Measurements from ENCODE around the gene HOXB9. TPM values are rescaled to one million over a fixed set of nuclear protein-coding genes. Genes with fewer than 3 reads are reported as not detected.

The HOXB9 gene
- total RNA-seq, 3 donors from 2014 or later (not counting 1 experiment from before 2014, with no cell fraction given), result 0.12 to 1.0 (median 0.18) TPM

DNA sequence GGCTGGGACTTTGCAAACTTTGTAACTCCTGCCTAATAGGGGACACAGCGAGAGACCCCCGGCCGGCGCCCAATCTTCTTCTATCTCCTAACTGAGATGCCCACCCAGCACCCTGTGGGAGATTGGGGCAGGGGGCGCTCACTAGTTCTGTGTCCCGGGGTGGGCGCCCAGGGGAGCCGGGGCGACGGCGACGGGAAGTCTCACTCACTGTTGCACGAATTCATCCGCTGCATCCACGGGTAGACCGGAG is 28.7 kb downstream of the HOXB9 start:
- 0% methylated on average over 16 of the region's 16 CpGs for WGBS (ENCODE audit: insufficient coverage)
- H3K27ac ChIP-seq (ENCODE audit: low read length), result no peak overlapping the region
- H3K27me3 Mint-ChIP-seq (ENCODE audit: low read depth in 2 of 2), result peaks cover 80 to 90% of the 10 kb centered on the region in 2 donors
- no peaks in the 10 kb centered on the region for H3K9me3 ChIP-seq (ENCODE audit: control insufficient read depth, insufficient read depth, low read length)
- ATAC-seq (no peak), DNase-seq (no peak)
- peak overlapping the region; percentile 89 for H3K4me3 Mint-ChIP-seq
- no peaks in the 10 kb centered on the region for H3K36me3 ChIP-seq (ENCODE audit: control insufficient read depth, insufficient read depth, low read length)
- TF ChIP-seq, protein P1, sequence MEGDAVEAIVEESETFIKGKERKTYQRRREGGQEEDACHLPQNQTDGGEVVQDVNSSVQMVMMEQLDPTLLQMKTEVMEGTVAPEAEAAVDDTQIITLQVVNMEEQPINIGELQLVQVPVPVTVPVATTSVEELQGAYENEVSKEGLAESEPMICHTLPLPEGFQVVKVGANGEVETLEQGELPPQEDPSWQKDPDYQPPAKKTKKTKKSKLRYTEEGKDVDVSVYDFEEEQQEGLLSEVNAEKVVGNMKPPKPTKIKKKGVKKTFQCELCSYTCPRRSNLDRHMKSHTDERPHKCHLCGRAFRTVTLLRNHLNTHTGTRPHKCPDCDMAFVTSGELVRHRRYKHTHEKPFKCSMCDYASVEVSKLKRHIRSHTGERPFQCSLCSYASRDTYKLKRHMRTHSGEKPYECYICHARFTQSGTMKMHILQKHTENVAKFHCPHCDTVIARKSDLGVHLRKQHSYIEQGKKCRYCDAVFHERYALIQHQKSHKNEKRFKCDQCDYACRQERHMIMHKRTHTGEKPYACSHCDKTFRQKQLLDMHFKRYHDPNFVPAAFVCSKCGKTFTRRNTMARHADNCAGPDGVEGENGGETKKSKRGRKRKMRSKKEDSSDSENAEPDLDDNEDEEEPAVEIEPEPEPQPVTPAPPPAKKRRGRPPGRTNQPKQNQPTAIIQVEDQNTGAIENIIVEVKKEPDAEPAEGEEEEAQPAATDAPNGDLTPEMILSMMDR (IDR thresholded peaks at IDR 0.05), result no peak
- peak overlapping the region; percentile 30 for H3K4me3 ChIP-seq (ENCODE audit: low read length)
- H3K27ac Mint-ChIP-seq, result peak overlapping the region in 1 of 2 donors; percentile 81
- peaks cover 56% of the 10 kb centered on the region for H3K4me1 ChIP-seq (ENCODE audit: control insufficient read depth, insufficient read depth, low read length)
- H3K9me3 Mint-ChIP-seq, result no peaks in the 10 kb centered on the region
- H3K4me1 Mint-ChIP-seq, result peaks cover 44 to 48% of the 10 kb centered on the region in 2 donors
- no peaks in the 10 kb centered on the region for H3K36me3 Mint-ChIP-seq
- intact Hi-C loops (cut with micrococcal nuclease), result loop anchor here (2.0 kb wide), 1 partner anchor 15 kb away; no protein-coding TSS in a partner anchor
- peaks cover 84% of the 10 kb centered on the region for H3K27me3 ChIP-seq (ENCODE audit: control insufficient read depth, insufficient read depth, low read length)

DNA sequence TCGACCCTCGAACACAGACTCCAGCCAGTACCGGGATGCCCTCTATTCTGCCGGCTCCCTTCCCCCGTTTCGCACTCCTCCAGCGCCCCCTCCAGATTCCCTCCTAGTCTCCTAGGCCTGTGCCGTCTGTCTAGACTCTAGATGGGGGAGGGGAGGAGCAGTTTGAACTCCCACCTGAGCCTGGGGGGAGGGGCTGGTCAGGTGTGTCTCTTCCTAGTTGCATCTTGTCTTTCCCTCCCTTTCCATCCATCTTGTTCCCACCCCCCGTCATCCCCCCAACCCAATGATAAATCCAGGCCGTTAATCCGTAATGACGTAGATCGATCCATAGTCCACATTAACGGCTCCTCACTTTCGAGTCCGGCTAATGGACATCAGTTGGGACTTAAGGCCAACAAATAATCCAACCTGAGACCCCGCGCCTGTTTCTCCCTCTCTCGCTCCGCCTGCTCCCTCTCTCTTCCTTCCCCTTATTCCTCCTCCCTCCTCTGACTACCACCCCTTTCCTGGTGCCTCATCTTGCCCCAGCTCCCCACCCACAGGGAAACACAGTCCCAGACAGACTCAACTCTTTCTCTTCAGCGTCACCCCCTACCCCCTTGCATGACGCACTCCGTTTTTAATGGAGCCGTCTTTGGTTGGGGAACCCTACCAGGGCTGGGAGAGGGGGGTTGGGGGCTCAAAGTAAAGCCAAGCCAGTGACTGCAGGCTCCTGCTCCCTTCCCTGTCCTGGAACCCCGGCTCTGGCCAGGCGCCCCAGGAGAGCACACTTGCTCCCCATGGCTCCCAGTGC is 29.2 kb downstream of the HOXB9 start:
- ATAC-seq, result no peak
- H3K4me3 ChIP-seq (ENCODE audit: low read length), result peak overlapping the region; percentile 30
- peaks cover 85 to 91% of the 10 kb centered on the region in 2 donors for H3K27me3 Mint-ChIP-seq (ENCODE audit: low read depth in 2 of 2)
- H3K27me3 ChIP-seq (ENCODE audit: control insufficient read depth, insufficient read depth, low read length), result peaks cover 82% of the 10 kb centered on the region
- peaks cover 56% of the 10 kb centered on the region for H3K4me1 ChIP-seq (ENCODE audit: control insufficient read depth, insufficient read depth, low read length)
- H3K9me3 Mint-ChIP-seq, result no peaks in the 10 kb centered on the region
- TF ChIP-seq, protein P1 (IDR thresholded peaks at IDR 0.05), result no peak
- H3K27ac ChIP-seq (ENCODE audit: low read length), result no peak overlapping the region
- intact Hi-C loops (cut with micrococcal nuclease), result loop anchor here (2.0 kb wide), 1 partner anchor 16 kb away; no protein-coding TSS in a partner anchor
- no peaks in the 10 kb centered on the region for H3K36me3 ChIP-seq (ENCODE audit: control insufficient read depth, insufficient read depth, low read length)
- H3K4me1 Mint-ChIP-seq, result peaks cover 45 to 49% of the 10 kb centered on the region in 2 donors
- 8% methylated on average over 19 of the region's 26 CpGs for WGBS (ENCODE audit: insufficient coverage)
- no peaks in the 10 kb centered on the region for H3K36me3 Mint-ChIP-seq
- peak overlapping the region; percentile 89 for H3K4me3 Mint-ChIP-seq
- DNase-seq, result no peak
- H3K27ac Mint-ChIP-seq, result peak overlapping the region in 1 of 2 donors; percentile 81
- H3K9me3 ChIP-seq (ENCODE audit: control insufficient read depth, insufficient read depth, low read length), result no peaks in the 10 kb centered on the region

DNA sequence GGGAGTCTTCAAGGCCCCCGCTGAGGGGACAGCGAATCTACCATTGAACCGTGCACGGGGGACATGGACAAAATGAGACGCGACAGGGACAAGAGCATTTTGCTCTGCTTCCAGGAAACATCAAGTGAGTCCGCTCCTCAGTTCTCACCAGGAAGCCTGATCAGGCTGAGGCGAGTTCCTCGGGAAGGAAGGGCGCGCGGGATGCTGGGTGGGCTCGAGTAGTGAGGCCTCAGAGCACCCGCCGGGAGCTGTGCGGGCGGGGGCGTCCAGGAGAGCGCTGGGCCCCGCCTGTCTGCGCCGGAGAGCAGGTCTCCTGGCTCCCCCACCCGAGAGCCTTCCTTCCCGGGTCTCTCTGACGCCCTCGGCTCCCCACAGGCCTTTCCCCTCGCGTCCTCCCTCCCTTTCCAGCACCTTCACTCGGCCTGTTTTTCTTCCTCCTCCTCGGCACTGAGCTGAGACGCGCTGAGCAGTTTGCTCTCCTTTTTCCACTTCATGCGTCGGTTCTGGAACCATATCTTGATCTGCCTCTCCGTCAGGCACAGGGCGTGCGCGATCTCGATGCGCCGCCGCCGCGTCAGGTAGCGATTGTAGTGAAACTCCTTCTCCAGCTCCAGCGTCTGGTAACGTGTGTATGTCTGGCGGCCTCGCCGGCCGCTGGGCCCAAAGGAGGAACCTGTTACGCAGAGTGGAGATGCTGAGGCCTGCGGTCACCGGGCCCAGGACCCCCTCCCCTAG is 30.0 kb downstream of the HOXB9 start:
- Histone ChIP-seq H3K36me3 (ENCODE audit: control insufficient read depth, insufficient read depth, low read length) (no peaks in the 10 kb centered on the region), H3K4me3 (ENCODE audit: low read length) (no peak overlapping the region), H3K4me1 (ENCODE audit: control insufficient read depth, insufficient read depth, low read length) (peaks cover 49% of the 10 kb centered on the region), H3K27me3 (ENCODE audit: control insufficient read depth, insufficient read depth, low read length) (peaks cover 74% of the 10 kb centered on the region), H3K27ac (ENCODE audit: low read length) (no peak overlapping the region), H3K9me3 (ENCODE audit: control insufficient read depth, insufficient read depth, low read length) (no peaks in the 10 kb centered on the region)
- intact Hi-C loops (cut with micrococcal nuclease), result loop anchor here (2.0 kb wide), 1 partner anchor 17 kb away; no protein-coding TSS in a partner anchor
- DNase-seq (peak in 1 of 2 donors; percentile 58), ATAC-seq (no peak)
- Mint-ChIP-seq H3K36me3 (no peaks in the 10 kb centered on the region), H3K4me1 (peaks cover 45 to 49% of the 10 kb centered on the region in 2 donors), H3K9me3 (no peaks in the 10 kb centered on the region), H3K4me3 (peak overlapping the region; percentile 89), H3K27ac (peak overlapping the region in 1 of 2 donors; percentile 12), H3K27me3 (ENCODE audit: low read depth in 2 of 2) (peaks cover 85 to 89% of the 10 kb centered on the region in 2 donors)
- TF ChIP-seq, protein P1 (IDR thresholded peaks at IDR 0.05), result no peak
- WGBS (ENCODE audit: insufficient coverage), result 27% methylated on average over 54 of the region's 54 CpGs

All from natural killer cell (primary cell).